ENCODE data around the gene KIFC3. TPM values are rescaled to one million over a fixed set of nuclear protein-coding genes. Genes with fewer than 3 reads are reported as not detected.
A peak's percentile ranks its signal among the peaks of the same experiment; 100 is the strongest.

Gene KIFC3
- total and polyA plus RNA-seq, 2 of the 8 experiments (the other 6 are each of a cell fraction or from before 2014, with no cell fraction given), result 2.1 to 7.1 TPM

- TF ChIP-seq MAX (IDR thresholded peaks at IDR 0.05), result peak; percentile 21; the same call in 1 of the 2 replicates
- no peak for TF ChIP-seq CBX8 (IDR thresholded peaks at IDR 0.05; ENCODE audit: borderline replicate concordance, low read depth, low read length)
- no peak for TF ChIP-seq CEBPB (IDR thresholded peaks at IDR 0.05; ENCODE audit: low read depth, low read length)
- TF ChIP-seq SAP30 (IDR thresholded peaks at IDR 0.05; ENCODE audit: insufficient read depth, insufficient replicate concordance, low read length), result no peak
- no peak for TF ChIP-seq RBBP5 (IDR thresholded peaks at IDR 0.05; ENCODE audit: borderline replicate concordance, low read depth, low read length)
Observed at GRCh38 chr16:57846078-57846697, 43.9 kb upstream of the KIFC3 start (continued).
